Activated CD8-positive, alpha-beta memory T cell treated with anti-CD3 and anti-CD28 coated beads, Interleukin-2, amount 10 ng/mL, durations not matched to agents 7 days and 5 days (primary cell): ENCODE measurements around the gene TFDP2. TPM values are rescaled to one million over a fixed set of nuclear protein-coding genes. Genes with fewer than 3 reads are reported as not detected.
A peak's percentile ranks its signal among the peaks of the same experiment; 100 is the strongest.
"Not testable (repeated sequence)": the region's sequence is repeated elsewhere in the genome, so short reads cannot be mapped to it uniquely, and the experiment has no call there.

Experiments used
- ATAC-seq: fragments of 150-1000 bp; cut with Tn5 transposase; one replicate; pipeline ENCODE4 v1.10.0; 2021; ENCODE audit warnings: moderate library complexity
- CTCF ChIA-PET: fragments of 350-600 bp; sonication (Branson Sonifier 250); formaldehyde crosslinking; loops from one replicate; lab custom pipeline; 2021; ENCODE audit warnings: antibody characterized with exemption; lab: Charles Lee
- DNase-seq: peaks from one replicate; pipeline ENCODE4 v3.0.0-alpha.2; 2020
- H3K27ac Mint-ChIP-seq: one replicate; pipeline ENCODE4 v1.8.0; 2021; ENCODE audit warnings: mild to moderate bottlenecking, mixed read lengths
- H3K27me3 Mint-ChIP-seq: one replicate; pipeline ENCODE4 v1.8.0; 2021; ENCODE audit warnings: mixed read lengths
- H3K36me3 Mint-ChIP-seq: one replicate; pipeline ENCODE4 v1.8.0; 2021; ENCODE audit warnings: mild to moderate bottlenecking, mixed read lengths
- H3K4me1 Mint-ChIP-seq: one replicate; pipeline ENCODE4 v1.8.0; 2021; ENCODE audit warnings: mixed read lengths
- H3K4me3 Mint-ChIP-seq: one replicate; pipeline ENCODE4 v1.8.0; 2021; ENCODE audit warnings: mild to moderate bottlenecking, moderate library complexity, mixed read lengths
- H3K9me3 Mint-ChIP-seq: one replicate; pipeline ENCODE4 v1.8.0; 2022; ENCODE audit warnings: low read depth, mixed read lengths
- total RNA-seq, 2 experiments: library from RNA; stranded (reverse); gene quantifications; one replicate each; pipeline ENCODE4 v1.2.3, GENCODE V29; 2021

The TFDP2 gene
- total RNA-seq, 2 experiments from 2014 or later, result 29.0 to 33.7 TPM

- Mint-ChIP-seq H3K4me3 (no peak overlapping the region), H3K36me3 (peaks cover 7% of the 10 kb centered on the region), H3K27me3 (no peaks in the 10 kb centered on the region), H3K27ac (no peak overlapping the region), H3K9me3 (no peaks in the 10 kb centered on the region), H3K4me1 (peaks cover 2% of the 10 kb centered on the region)
- CTCF ChIA-PET, result no interaction called here
- ATAC-seq, result peak; percentile 33
- DNase-seq, result no peak
Measured at GRCh38 chr3:141986548-141987107, 162.7 kb downstream of the TFDP2 start.

- ATAC-seq, result no peak
- Mint-ChIP-seq H3K27ac (no peak overlapping the region), H3K27me3 (no peaks in the 10 kb centered on the region)
Measured at GRCh38 chr3:141981084-141981483, 168.3 kb downstream of the TFDP2 start.

GRCh38 chr3:141979050-141979671, 170.2 kb downstream of the TFDP2 start:
- ATAC-seq, result no peak
- CTCF ChIA-PET, result no interaction called here
- no peaks in the 10 kb centered on the region for H3K9me3 Mint-ChIP-seq
- no peak overlapping the region for H3K27ac Mint-ChIP-seq
- no peaks in the 10 kb centered on the region for H3K27me3 Mint-ChIP-seq
- H3K4me3 Mint-ChIP-seq, result no peak overlapping the region
- H3K36me3 Mint-ChIP-seq, result peaks cover 6% of the 10 kb centered on the region
- H3K4me1 Mint-ChIP-seq, result no peaks in the 10 kb centered on the region
- no peak for DNase-seq

More at GRCh38 chr3:141981084-141981483, 168.3 kb downstream of the TFDP2 start:
- no peaks in the 10 kb centered on the region for H3K9me3 Mint-ChIP-seq
- CTCF ChIA-PET, result no interaction called here
- DNase-seq, result no peak
- no peaks in the 10 kb centered on the region for H3K4me1 Mint-ChIP-seq
- H3K36me3 Mint-ChIP-seq, result peaks cover 9% of the 10 kb centered on the region
- no peak overlapping the region for H3K4me3 Mint-ChIP-seq

GRCh38 chr3:141974777-141975176, 174.6 kb downstream of the TFDP2 start:
- H3K4me3 Mint-ChIP-seq, CTCF ChIA-PET: not testable (repeated sequence)

GRCh38 chr3:141972399-141972798, 176.9 kb downstream of the TFDP2 start:
- CTCF ChIA-PET, result interaction anchor here (1.3 kb wide), 1 partner anchor 10 kb away, joined by 5 read pairs; no protein-coding TSS in a partner anchor
- DNase-seq, result no peak
- peaks cover 3% of the 10 kb centered on the region for H3K36me3 Mint-ChIP-seq
- H3K9me3 Mint-ChIP-seq, result no peaks in the 10 kb centered on the region
- H3K27me3 Mint-ChIP-seq, result no peaks in the 10 kb centered on the region
- no peak overlapping the region for H3K4me3 Mint-ChIP-seq
- peaks cover 3% of the 10 kb centered on the region for H3K4me1 Mint-ChIP-seq
- H3K27ac Mint-ChIP-seq, result no peak overlapping the region
- ATAC-seq, result no peak

More at GRCh38 chr3:141974777-141975176, 174.6 kb downstream of the TFDP2 start:
- not testable (repeated sequence) for H3K4me1 Mint-ChIP-seq, H3K36me3 Mint-ChIP-seq, ATAC-seq, DNase-seq, H3K27me3 Mint-ChIP-seq, H3K27ac Mint-ChIP-seq, H3K9me3 Mint-ChIP-seq

GRCh38 chr3:141971571-141971970, 177.8 kb downstream of the TFDP2 start:
- Mint-ChIP-seq H3K27ac (no peak overlapping the region), H3K36me3 (peaks cover 4% of the 10 kb centered on the region), H3K4me1 (peaks cover 3% of the 10 kb centered on the region), H3K27me3 (no peaks in the 10 kb centered on the region), H3K9me3 (no peaks in the 10 kb centered on the region), H3K4me3 (no peak overlapping the region)
- no peak for DNase-seq
- CTCF ChIA-PET, result no interaction called here
- no peak for ATAC-seq

GRCh38 chr3:141969711-141970110, 179.6 kb downstream of the TFDP2 start:
- no peak for ATAC-seq
- no peaks in the 10 kb centered on the region for H3K9me3 Mint-ChIP-seq
- DNase-seq, result no peak
- H3K27me3 Mint-ChIP-seq, result no peaks in the 10 kb centered on the region
- H3K36me3 Mint-ChIP-seq, result peaks cover 3% of the 10 kb centered on the region
- no peak overlapping the region for H3K4me3 Mint-ChIP-seq
- CTCF ChIA-PET, result no interaction called here
- H3K4me1 Mint-ChIP-seq, result peaks cover 3% of the 10 kb centered on the region
- no peak overlapping the region for H3K27ac Mint-ChIP-seq

GRCh38 chr3:141965471-141965870, 183.9 kb downstream of the TFDP2 start:
- H3K4me1 Mint-ChIP-seq, result peaks cover 3% of the 10 kb centered on the region
- DNase-seq (no peak), ATAC-seq (no peak)
- CTCF ChIA-PET, result interaction anchor here (0.8 kb wide), 1 partner anchor 160 kb away, joined by 4 read pairs; no protein-coding TSS in a partner anchor
- H3K36me3 Mint-ChIP-seq, result peaks cover 3% of the 10 kb centered on the region
- H3K27me3 Mint-ChIP-seq, result no peaks in the 10 kb centered on the region
- H3K9me3 Mint-ChIP-seq, result no peaks in the 10 kb centered on the region
- no peak overlapping the region for H3K27ac Mint-ChIP-seq
- H3K4me3 Mint-ChIP-seq, result no peak overlapping the region

GRCh38 chr3:141963301-141963700, 186.0 kb downstream of the TFDP2 start:
- H3K27ac Mint-ChIP-seq, result no peak overlapping the region
- ATAC-seq (no peak), DNase-seq (no peak)
- H3K9me3 Mint-ChIP-seq, result no peaks in the 10 kb centered on the region
- H3K36me3 Mint-ChIP-seq, result peaks cover 3% of the 10 kb centered on the region
- no peak overlapping the region for H3K4me3 Mint-ChIP-seq
- peaks cover 3% of the 10 kb centered on the region for H3K4me1 Mint-ChIP-seq
- no peaks in the 10 kb centered on the region for H3K27me3 Mint-ChIP-seq
- CTCF ChIA-PET, result interaction anchor here (0.6 to 0.9 kb wide), 3 partner anchors 9 to 319 kb away, joined by 3 to 5 read pairs (median 4); no protein-coding TSS in a partner anchor

GRCh38 chr3:141960731-141961130, 188.6 kb downstream of the TFDP2 start:
- no peaks in the 10 kb centered on the region for H3K27me3 Mint-ChIP-seq
- CTCF ChIA-PET, result no interaction called here
- no peaks in the 10 kb centered on the region for H3K9me3 Mint-ChIP-seq
- no peak overlapping the region for H3K4me3 Mint-ChIP-seq
- H3K4me1 Mint-ChIP-seq, result no peaks in the 10 kb centered on the region
- H3K27ac Mint-ChIP-seq, result no peak overlapping the region
- no peak for ATAC-seq
- H3K36me3 Mint-ChIP-seq, result no peaks in the 10 kb centered on the region
- no peak for DNase-seq

GRCh38 chr3:141959589-141960554, 189.5 kb downstream of the TFDP2 start:
- CTCF ChIA-PET, result no interaction called here
- H3K36me3 Mint-ChIP-seq, result no peaks in the 10 kb centered on the region

GRCh38 chr3:141955175-141955574, 194.2 kb downstream of the TFDP2 start:
- no peak overlapping the region for H3K4me3 Mint-ChIP-seq
- peaks cover 5% of the 10 kb centered on the region for H3K4me1 Mint-ChIP-seq
- CTCF ChIA-PET, result no interaction called here

More at GRCh38 chr3:141959589-141960554, 189.5 kb downstream of the TFDP2 start:
- H3K4me3 Mint-ChIP-seq, result no peak overlapping the region
- H3K27me3 Mint-ChIP-seq, result no peaks in the 10 kb centered on the region
- H3K27ac Mint-ChIP-seq, result no peak overlapping the region
- H3K4me1 Mint-ChIP-seq, result peaks cover 5% of the 10 kb centered on the region
- DNase-seq (no peak), ATAC-seq (no peak)
- no peaks in the 10 kb centered on the region for H3K9me3 Mint-ChIP-seq

GRCh38 chr3:141952611-141953010, 196.7 kb downstream of the TFDP2 start:
- H3K27ac Mint-ChIP-seq, result no peak overlapping the region
- H3K27me3 Mint-ChIP-seq, result no peaks in the 10 kb centered on the region
- H3K4me3 Mint-ChIP-seq, result no peak overlapping the region
- H3K4me1 Mint-ChIP-seq, result peaks cover 5% of the 10 kb centered on the region
- CTCF ChIA-PET, result no interaction called here
- peaks cover 2% of the 10 kb centered on the region for H3K36me3 Mint-ChIP-seq
- DNase-seq, result peak; percentile 31
- ATAC-seq, result no peak
- H3K9me3 Mint-ChIP-seq, result no peaks in the 10 kb centered on the region

More at GRCh38 chr3:141955175-141955574, 194.2 kb downstream of the TFDP2 start:
- Mint-ChIP-seq H3K9me3 (no peaks in the 10 kb centered on the region), H3K27ac (no peak overlapping the region), H3K36me3 (peaks cover 2% of the 10 kb centered on the region), H3K27me3 (no peaks in the 10 kb centered on the region)
- ATAC-seq (no peak), DNase-seq (peak; percentile 27)
